Globus pallidus (tissue), 1 donor: ENCODE measurements around the gene MYO18B.

Source experiments
- DNase-seq: peaks from one replicate; pipeline ENCODE4 v3.0.0-alpha.2; 2015; ENCODE audit warnings: low spot score

The MYO18B gene

GRCh38 chr22:25775531-25775930 lies 33.5 kb downstream of the MYO18B start:
- no peak for DNase-seq

- no peak for DNase-seq
Observed at GRCh38 chr22:25777411-25777810, 35.4 kb downstream of the MYO18B start.

- peak; percentile 7 for DNase-seq
Observed at GRCh38 chr22:25777870-25778269, 35.9 kb downstream of the MYO18B start.

GRCh38 chr22:25779426-25779825 lies 37.4 kb downstream of the MYO18B start:
- DNase-seq: no peak

DNA sequence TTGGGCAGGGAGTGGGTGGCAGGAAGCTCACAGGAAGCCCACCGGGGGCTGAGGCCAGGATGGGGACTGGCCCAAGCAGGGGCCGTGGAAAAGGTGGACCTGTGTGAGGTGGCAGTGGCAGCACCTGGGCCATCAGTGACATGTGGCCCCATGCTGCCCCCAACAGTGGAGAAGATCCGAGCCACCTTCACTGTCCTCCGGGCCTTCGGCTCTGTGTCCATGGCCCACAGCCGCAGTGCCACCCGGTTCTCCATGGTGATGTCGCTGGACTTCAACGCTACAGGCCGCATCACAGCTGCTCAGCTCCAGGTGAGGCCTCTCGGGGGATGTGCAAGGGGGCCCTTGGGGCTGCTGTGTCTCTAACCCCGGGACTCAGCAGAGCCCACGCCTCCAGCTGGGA lies 37.9 kb downstream of the MYO18B start:
- no peak for DNase-seq

GRCh38 chr22:25780673-25781072 lies 38.7 kb downstream of the MYO18B start:
- no peak for DNase-seq

- DNase-seq: no peak
Observed at GRCh38 chr22:25781801-25782200, 39.8 kb downstream of the MYO18B start.

DNA sequence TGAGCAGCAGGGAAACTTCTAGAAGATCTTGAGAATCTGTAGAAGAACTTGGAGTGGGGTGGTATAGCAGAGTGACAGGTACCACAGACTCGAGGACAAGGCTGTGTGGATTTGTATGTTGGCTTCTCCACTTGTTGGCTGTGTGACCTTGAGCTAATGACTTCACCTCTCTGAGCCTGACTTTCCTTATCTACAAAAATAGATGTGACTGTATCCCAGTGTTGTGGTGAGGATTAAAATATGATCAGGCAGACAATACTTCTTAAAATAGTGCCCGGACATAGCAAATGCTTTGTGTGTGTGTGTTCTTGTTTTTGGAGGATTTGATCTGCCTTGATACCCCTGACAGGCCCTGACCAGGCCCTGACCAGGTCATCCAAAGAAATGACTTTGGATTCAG lies 40.8 kb downstream of the MYO18B start:
- no peak for DNase-seq

DNA sequence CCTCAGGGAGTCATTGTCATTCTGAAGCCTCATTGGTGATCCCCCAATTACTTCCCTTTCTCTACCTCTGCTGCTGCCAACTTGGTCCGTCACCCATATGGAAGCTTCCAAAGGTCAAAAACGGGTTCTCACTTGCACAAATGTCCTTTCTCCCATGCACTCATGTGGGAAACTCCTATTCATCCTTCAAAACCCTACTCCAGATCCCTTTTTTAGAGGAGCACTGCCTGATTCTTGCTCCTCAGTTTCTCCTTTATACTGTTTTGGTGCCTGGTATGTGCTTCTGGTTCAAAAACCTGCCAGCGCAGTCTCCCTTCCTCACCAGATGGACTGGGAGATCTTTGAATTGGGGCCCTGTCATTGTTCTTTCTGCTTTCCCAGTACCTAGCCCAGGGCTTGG lies 41.9 kb downstream of the MYO18B start:
- DNase-seq: no peak

GRCh38 chr22:25786165-25786564 lies 44.2 kb downstream of the MYO18B start:
- DNase-seq: no peak

GRCh38 chr22:25791556-25791955 lies 49.6 kb downstream of the MYO18B start:
- DNase-seq: no peak

DNA sequence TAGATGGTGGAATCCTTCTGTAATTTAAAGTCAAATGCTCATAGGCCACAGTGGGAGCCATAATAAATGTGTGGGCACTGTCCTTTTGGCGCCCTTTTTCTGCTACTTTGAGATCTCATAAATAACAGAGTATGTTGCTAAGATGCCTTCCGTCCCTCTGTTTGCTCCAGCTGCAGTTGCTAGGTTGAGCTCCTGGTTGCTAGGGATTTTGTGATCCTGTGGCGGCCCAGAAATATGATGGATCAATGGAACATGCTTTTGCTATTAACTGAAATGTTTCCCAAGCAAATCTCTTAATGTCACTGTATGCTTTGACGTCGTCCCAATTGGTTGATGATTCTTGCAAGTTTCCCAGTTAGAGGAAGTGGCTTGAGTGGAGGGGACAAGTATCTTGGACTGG lies 53.5 kb downstream of the MYO18B start:
- DNase-seq: no peak

DNA sequence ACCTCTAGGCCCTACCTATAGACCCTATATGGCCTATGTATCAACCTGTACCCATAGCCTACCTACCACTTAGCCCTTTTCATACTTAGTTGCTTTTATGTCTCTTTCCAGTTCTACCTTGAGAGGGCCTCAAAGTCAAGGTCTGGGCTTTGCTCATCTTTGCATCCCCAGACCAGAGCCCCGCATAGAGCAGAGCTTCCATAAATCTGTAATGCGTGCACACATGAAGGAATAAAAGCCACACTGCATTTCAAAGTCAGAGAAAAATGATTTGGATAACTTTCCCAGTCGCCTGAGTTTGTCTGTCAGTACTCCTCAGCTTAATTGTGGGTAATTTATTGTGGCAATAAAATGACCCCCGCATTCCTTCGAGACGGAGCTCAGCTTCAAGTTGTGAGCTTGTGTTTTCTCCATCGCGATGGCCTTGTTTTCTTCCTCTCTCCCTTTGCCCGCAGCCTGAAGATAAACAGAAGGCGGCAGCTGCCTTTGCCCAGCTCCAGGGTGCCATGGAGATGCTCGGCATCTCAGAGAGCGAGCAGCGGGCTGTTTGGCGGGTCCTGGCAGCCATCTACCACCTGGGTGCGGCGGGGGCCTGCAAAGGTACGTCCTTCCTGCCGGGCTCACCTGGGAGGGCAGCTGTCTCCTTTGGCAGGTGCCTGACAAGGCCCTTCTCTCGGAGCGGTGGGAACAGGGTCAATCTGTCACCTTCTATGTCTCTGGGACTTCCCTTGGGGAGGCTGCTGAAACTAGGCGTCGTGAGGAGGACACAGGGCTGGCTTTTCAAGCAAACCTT lies 55.7 kb downstream of the MYO18B start:
- DNase-seq: no peak

DNA sequence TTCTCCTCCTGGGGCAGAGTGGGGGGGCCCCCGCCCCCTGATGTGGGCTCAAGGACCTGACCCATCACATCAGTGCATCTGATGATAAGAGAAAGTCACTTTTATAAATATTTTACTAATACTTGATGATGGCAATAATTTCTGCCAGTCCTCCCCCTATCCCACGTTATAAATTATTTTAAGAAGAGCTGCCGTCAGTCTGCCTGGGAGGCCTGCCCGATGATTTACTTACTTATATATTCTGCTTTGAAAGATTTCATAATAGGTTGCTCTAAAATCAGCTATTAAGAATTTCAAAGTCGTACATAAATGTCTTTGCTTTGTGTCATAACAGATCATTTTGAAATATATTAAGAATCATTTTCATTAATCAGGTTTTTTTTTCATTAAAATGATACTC lies 58.8 kb downstream of the MYO18B start:
- DNase-seq: no peak

DNA sequence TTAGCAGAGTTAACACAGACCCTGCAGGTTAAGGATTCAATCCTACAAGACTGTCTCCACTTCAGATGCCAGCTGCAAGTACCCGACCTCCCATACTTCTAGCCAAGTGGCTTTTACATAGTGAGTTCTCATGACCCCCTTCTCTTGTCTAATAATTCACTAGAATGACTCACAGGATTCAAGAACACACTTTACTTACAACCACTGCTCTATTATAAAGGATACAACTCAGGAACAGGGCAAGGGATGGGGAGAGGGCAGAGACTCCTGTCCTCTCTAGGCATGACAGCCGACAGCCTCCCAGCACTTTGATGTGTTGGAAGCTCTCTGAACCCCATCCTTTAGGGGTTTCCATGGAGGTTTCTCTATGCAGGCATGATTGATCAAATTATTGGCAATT lies 60.0 kb downstream of the MYO18B start:
- no peak for DNase-seq

DNA sequence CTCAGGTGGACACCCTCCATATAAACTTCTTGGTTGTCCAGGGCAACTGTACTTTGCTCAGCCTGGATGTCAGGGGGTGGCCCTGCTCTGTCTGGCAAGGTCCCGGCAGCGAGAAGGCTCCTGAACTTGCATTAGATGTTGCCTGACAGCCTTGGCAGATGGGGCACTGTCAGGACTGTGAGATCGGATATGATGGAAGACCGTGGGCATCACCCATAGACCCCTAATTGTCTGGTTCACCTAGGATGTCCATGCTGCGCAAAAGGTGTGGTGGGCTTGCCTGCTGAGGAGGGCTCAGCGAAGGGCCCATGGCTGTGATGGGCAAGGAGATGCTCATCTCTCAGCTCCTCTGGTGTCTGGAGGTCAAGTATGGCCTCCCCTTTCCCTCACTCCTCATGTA lies 62.7 kb downstream of the MYO18B start:
- DNase-seq: no peak

DNA sequence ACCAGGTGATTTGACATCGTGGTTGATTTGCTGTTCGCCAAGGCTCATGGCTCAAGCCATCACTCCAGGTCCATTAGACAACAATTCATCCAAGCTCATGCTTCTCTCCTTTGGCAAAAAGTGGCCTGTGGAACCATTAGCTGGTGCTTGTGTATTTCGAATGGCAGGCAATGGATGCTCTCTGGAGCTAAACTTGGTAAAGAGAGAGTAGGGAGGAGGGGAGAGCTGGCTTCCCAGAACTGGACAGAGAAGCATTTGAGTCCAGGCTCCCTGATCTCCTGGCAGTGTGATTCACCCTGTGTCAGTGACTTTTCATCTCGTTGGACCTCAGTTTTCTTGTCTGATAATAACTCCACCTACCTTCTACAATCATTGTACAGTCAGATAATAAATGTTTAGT lies 64.6 kb downstream of the MYO18B start:
- no peak for DNase-seq

- no peak for DNase-seq
Observed at GRCh38 chr22:25814685-25815084, 72.7 kb downstream of the MYO18B start.

DNA sequence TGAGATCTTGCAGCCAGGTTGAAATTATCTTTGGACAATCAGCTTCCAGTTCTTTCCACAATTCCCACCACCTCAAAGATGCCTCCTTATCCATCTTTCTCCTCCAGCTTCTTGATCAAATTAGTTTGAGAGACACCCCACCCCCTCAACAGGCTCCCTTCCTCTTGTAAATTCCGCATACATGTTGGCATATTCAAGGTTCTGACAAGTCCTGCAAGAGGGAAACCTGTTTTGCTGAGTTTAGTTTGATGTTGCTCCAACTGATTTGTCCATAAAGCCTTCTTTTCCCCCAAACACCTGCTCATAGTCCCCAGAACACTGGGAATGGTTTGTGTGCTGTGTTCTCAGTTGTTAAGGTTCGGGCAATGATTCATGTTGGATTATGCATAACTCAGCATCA lies 73.6 kb downstream of the MYO18B start:
- DNase-seq: no peak

DNA sequence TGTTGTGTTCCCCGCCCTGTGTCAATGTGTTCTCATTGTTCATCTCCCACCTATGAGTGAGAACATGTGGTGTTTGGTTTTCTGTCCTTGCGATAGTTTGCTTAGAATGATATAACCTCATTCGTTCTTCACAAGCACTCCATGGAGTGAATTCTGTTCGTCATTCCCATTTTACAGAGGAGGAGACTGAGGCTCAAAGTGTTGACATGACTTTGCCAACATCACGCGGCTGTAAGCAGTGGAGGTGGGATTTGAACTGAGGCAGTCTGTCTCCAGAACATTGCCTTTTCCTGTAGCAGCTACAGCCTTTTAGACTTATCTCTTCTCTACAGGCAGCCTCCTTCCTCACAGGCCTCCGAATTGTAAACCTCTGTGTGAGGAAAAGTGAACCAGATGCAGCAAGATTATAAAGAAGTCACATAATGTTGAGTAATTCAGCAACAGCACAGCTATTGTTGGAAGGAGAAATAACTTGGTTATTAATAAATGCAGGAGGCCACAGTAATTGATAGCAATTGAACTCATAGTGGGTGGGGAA lies 74.6 kb downstream of the MYO18B start:
- no peak for DNase-seq

- DNase-seq: no peak
Observed at GRCh38 chr22:25817092-25817943, 75.3 kb downstream of the MYO18B start.

DNA sequence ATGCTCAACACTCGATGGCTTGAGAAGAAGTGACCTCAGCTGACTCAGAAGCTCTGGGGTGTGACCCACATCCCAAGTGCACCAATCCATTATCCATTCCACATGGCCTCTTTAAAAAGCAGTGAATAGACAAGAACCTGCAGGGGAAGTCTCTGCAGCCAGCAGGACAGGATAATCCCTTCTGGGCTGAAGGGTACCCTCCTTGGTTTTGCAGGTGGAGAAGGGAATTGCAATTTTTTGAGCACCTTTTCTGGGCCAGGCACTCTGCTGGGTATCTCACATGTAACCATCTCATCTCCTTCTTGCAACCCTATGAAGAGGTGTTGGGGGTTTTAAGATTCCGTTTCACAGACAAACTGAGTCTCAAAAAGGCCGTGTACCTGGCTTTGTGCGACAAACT lies 76.6 kb downstream of the MYO18B start:
- DNase-seq: no peak

DNA sequence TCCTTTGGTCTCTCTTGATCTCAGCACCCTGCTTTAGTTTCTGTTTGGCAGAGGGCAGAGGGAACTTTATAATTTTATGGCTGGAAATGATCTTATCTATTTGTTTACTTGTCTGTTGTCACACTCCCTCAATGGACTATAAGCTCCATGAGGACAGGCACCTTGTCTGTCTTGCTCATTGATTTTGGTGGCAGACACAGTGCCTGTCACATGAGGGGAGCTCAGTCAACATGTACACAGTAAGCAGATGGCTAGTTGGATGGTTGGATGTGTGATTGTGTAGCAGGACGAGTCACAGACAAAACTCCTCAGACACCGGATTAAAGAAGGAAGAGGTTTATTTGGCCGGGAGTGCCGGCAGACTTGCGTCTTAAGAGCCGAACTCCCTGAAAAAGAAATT lies 80.4 kb downstream of the MYO18B start:
- DNase-seq: no peak
